Stimulated activated naive CD8-positive, alpha-beta T cell treated with anti-CD3 and anti-CD28 coated beads, Interleukin-15, amount 100 ng/mL, for 72 hours (primary cell): ENCODE data around the gene TNFRSF21.

Source experiments
- ATAC-seq: fragments of 150-1000 bp; cut with Tn5 transposase; 2 replicates; pipeline ENCODE4 v1.10.0; 2021; ENCODE audit warnings: mild to moderate bottlenecking, moderate library complexity
- DNase-seq, 2 donors: peaks; one replicate each; pipeline ENCODE4 v3.0.0; 2021 to 2022
- H3K27ac Mint-ChIP-seq, 2 donors: one replicate each; pipeline ENCODE4 v1.8.0; 2022; ENCODE audit warnings: mild to moderate bottlenecking in 2 of 2, mixed read lengths in 2 of 2, moderate library complexity in 2 of 2
- H3K27me3 Mint-ChIP-seq: one replicate; pipeline ENCODE4 v1.8.0; 2022; ENCODE audit warnings: mixed read lengths
- H3K4me1 Mint-ChIP-seq: one replicate; pipeline ENCODE4 v1.8.0; 2022; ENCODE audit warnings: mild to moderate bottlenecking, mixed read lengths
- H3K4me3 Mint-ChIP-seq, 2 donors: one replicate each; pipeline ENCODE4 v1.8.0; 2022; ENCODE audit warnings: mild to moderate bottlenecking in 2 of 2, mixed read lengths in 2 of 2, moderate library complexity in 1 of 2
- H3K9me3 Mint-ChIP-seq, 2 donors: one replicate each; pipeline ENCODE4 v1.8.0; 2022; ENCODE audit warnings: mixed read lengths in 2 of 2

The TNFRSF21 gene, protein sequence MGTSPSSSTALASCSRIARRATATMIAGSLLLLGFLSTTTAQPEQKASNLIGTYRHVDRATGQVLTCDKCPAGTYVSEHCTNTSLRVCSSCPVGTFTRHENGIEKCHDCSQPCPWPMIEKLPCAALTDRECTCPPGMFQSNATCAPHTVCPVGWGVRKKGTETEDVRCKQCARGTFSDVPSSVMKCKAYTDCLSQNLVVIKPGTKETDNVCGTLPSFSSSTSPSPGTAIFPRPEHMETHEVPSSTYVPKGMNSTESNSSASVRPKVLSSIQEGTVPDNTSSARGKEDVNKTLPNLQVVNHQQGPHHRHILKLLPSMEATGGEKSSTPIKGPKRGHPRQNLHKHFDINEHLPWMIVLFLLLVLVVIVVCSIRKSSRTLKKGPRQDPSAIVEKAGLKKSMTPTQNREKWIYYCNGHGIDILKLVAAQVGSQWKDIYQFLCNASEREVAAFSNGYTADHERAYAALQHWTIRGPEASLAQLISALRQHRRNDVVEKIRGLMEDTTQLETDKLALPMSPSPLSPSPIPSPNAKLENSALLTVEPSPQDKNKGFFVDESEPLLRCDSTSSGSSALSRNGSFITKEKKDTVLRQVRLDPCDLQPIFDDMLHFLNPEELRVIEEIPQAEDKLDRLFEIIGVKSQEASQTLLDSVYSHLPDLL

DNA sequence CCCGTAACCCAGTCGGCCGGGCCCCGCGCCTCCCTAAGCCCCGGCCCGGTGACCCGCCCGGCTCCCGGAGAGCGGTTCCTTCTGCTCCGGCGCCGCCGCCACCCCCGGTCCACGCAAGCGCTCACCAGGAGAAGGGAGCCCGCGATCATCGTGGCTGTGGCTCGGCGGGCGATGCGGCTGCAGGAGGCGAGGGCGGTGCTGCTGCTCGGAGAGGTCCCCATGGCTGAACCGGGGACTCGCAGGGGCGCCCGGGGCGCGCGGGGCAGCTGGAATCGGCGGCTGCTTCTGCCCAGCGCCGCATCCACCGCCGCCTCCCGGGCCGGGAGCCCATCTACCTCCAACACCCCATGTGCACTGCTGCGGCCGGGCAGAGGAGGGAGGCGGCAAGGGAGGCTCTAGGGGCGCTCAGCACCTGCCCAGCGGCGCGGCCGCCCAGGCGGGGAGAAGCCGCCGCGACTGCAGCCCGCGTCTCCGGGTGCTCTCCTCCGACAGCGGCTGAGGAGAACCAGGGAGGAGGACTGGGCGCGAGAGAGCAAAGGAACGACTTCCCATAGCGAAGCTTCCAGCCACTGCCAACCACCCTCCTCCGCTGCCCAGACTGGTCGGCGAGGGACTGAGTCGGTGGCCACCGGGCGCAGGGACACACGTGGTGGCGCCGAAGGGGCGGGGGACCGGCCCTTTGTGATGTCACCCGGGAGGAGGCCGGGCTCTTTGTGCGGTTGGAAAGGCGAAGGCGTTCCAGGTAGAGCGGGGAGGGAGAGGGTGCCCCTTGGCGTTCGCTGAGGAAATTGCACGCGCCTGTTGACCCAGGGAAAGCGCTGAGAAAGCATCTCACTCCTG lies at the start of gene TNFRSF21:
TNFRSF21 (minus strand) TSS at position 615 of the 840 bp plus-strand sequence; CDS start at position 221, 394 bp downstream.
- Mint-ChIP-seq H3K4me3 (peak within 1 kb of the TSS; percentile 73 to 86), H3K27ac (no peak within 1 kb of the TSS), H3K9me3 (no peaks in the 10 kb centered on the region), H3K4me1 (peaks cover 16% of the 10 kb centered on the region), H3K27me3 (peaks cover 49% of the 10 kb centered on the region)
- DNase-seq (peak; percentile 82 to 85), ATAC-seq (peak; percentile 94)

DNA sequence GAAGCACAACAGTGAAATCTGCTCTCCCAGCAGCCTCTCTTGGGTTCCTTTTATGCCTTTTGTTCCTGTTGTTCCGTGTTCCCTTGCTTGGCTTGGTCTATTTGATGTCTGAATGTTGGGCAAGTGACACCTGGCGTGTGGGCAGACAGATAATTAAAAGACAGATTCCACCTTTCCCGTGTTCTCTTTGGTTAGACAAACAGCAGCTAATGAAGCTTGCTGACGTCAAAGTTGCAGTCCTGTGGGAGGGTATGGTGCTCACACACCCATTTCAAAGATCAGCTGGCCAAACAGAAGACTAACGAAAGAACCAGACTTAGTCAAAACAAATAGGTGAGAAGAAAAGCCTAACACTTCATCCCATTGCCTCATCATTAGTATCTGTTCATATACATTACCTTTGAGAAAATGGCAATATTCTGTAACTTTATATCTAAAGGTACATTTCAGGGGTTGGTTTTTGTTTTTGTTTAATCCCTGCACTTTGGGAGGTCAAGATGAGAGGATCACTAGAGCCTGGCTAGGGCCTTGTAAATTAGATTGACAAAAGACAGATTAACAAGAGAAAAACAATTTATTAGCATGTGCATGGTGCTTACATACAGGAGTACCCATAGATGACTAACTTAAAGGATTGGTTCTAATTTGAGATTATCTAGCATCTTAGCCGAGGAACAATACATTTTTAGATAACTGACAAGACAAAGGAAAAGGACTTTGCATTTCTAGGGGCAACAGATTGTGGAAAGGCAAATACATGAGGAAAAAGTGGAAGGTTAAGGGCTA lies 48.9 kb upstream of the TNFRSF21 start:
- no peak overlapping the region for H3K4me3 Mint-ChIP-seq
- no peak for DNase-seq
- no peak for ATAC-seq
- H3K27ac Mint-ChIP-seq: no peak overlapping the region
- H3K4me1 Mint-ChIP-seq: peaks cover 6% of the 10 kb centered on the region
- no peaks in the 10 kb centered on the region for H3K9me3 Mint-ChIP-seq
- peaks cover 29% of the 10 kb centered on the region for H3K27me3 Mint-ChIP-seq

- Mint-ChIP-seq H3K27ac (no peak overlapping the region), H3K4me3 (no peak overlapping the region), H3K27me3 (peaks cover 21% of the 10 kb centered on the region), H3K4me1 (peaks cover 6% of the 10 kb centered on the region), H3K9me3 (no peaks in the 10 kb centered on the region)
- ATAC-seq (no peak), DNase-seq (no peak)
These were observed 48.1 kb upstream of the TNFRSF21 start for GRCh38 chr6:47357827-47358226.

DNA sequence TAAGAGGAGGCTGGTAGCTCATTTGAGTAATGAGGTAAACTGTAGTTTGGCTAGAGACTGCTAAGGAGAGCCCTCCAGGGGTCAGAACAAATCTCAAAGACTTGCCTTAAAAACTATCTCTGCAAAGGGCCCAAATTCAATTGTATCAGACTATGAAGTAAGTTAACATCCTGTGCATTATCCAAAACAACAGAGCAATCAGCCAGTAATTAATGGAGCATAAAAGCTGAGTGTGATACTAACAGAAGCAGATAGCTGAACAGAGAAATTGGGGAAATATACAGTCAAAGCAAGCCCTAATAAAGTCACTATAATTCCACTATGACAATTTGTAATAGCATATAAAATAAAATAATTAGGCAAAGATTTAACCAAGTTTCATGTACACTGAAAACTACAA lies 45.8 kb upstream of the TNFRSF21 start:
- no peak overlapping the region for H3K4me3 Mint-ChIP-seq
- H3K9me3 Mint-ChIP-seq: no peaks in the 10 kb centered on the region
- H3K27me3 Mint-ChIP-seq: peaks cover 11% of the 10 kb centered on the region
- ATAC-seq (no peak), DNase-seq (no peak)
- no peak overlapping the region for H3K27ac Mint-ChIP-seq
- peaks cover 6% of the 10 kb centered on the region for H3K4me1 Mint-ChIP-seq

- ATAC-seq (no peak), DNase-seq (no peak)
- H3K9me3 Mint-ChIP-seq: no peaks in the 10 kb centered on the region
- H3K4me3 Mint-ChIP-seq: no peak overlapping the region
- H3K4me1 Mint-ChIP-seq: peaks cover 6% of the 10 kb centered on the region
- no peak overlapping the region for H3K27ac Mint-ChIP-seq
- peaks cover 11% of the 10 kb centered on the region for H3K27me3 Mint-ChIP-seq
These were observed 44.2 kb upstream of the TNFRSF21 start for GRCh38 chr6:47353871-47354270.

DNA sequence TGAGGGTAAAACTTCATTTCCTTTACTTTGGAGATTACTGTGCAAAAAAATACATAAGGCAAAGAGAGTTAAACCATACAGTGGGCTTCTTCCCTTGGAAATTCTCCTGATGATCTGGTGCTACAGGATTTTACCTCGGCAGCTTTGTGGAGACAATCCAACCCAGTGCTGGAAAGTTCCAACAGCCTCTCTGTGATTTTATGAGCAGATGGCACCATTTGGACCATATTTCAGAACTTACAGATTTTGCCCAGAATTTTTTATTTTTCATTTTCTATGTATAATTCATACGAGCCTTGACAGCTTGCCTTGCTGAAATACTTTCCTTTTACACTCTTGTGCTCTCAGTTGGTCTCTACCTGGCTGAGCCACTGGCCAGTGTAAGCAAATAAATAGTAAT lies 43.3 kb upstream of the TNFRSF21 start:
- peaks cover 3% of the 10 kb centered on the region for H3K27me3 Mint-ChIP-seq
- peaks cover 5% of the 10 kb centered on the region for H3K4me1 Mint-ChIP-seq
- H3K27ac Mint-ChIP-seq: no peak overlapping the region
- H3K9me3 Mint-ChIP-seq: no peaks in the 10 kb centered on the region
- ATAC-seq (no peak), DNase-seq (no peak)
- H3K4me3 Mint-ChIP-seq: no peak overlapping the region

- Mint-ChIP-seq H3K4me3 (no peak overlapping the region), H3K27ac (no peak overlapping the region), H3K27me3 (no peaks in the 10 kb centered on the region), H3K4me1 (no peaks in the 10 kb centered on the region), H3K9me3 (no peaks in the 10 kb centered on the region)
- no peak for ATAC-seq
- DNase-seq: no peak
These were observed 42.7 kb upstream of the TNFRSF21 start for GRCh38 chr6:47352194-47352920.

- Mint-ChIP-seq H3K4me1 (no peaks in the 10 kb centered on the region), H3K9me3 (no peaks in the 10 kb centered on the region), H3K27me3 (no peaks in the 10 kb centered on the region), H3K27ac (no peak overlapping the region), H3K4me3 (no peak overlapping the region)
- no peak for DNase-seq
- ATAC-seq: no peak
These were observed 41.9 kb upstream of the TNFRSF21 start for GRCh38 chr6:47351621-47352020.

GRCh38 chr6:47349931-47350330 lies 40.2 kb upstream of the TNFRSF21 start:
- Mint-ChIP-seq H3K27ac (no peak overlapping the region), H3K4me1 (no peaks in the 10 kb centered on the region), H3K27me3 (peaks cover 8% of the 10 kb centered on the region), H3K9me3 (no peaks in the 10 kb centered on the region), H3K4me3 (no peak overlapping the region)
- ATAC-seq: no peak
- DNase-seq: no peak

DNA sequence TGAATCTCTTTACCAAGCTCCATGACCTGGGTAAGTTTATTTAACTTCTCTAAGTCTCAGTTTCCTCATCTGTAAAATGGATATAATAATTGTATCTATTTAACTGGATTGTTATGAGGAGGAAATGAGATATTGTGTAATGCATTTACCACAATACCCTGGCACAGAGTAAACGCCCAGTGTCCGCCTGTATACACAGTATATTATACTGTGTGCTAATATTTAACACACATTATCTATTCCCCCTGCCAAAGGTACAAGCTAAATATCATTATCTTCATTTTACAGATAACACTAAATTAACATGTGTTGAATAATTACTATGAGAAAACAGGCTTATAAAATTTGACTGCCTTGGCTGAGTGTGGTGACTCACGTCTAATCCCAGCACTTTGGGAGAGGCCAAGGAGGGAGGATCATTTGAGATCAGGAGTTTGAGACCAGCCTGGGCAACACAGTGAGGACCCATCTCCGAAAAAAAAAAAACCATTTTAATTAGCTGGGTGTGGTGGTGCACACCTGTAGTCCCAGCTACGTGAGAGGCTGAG lies 38.7 kb upstream of the TNFRSF21 start:
- peaks cover 19% of the 10 kb centered on the region for H3K27me3 Mint-ChIP-seq
- no peaks in the 10 kb centered on the region for H3K4me1 Mint-ChIP-seq
- H3K27ac Mint-ChIP-seq: no peak overlapping the region
- H3K9me3 Mint-ChIP-seq: no peaks in the 10 kb centered on the region
- no peak for DNase-seq
- ATAC-seq: no peak
- H3K4me3 Mint-ChIP-seq: no peak overlapping the region

DNA sequence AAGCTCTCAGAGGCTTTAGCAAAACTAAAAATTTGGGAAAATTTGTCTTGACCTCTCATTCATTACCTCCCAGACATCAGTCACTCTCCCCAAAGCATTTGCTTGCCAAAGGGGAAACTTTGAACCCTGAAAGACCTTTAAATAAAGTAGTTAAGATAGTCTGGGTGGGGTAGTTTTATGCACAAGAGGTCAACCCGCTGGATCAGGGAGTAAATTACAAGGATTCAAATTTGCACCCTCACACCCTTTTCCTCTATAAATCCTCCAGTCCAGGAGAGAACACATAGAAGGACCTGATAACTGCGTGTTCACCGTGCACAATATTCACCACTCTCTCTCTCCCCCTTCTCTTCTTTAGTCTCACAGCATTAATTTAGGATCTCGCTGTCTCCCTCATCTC lies 36.1 kb upstream of the TNFRSF21 start:
- H3K27ac Mint-ChIP-seq: no peak overlapping the region
- no peak for DNase-seq
- H3K9me3 Mint-ChIP-seq: no peaks in the 10 kb centered on the region
- no peaks in the 10 kb centered on the region for H3K4me1 Mint-ChIP-seq
- no peak for ATAC-seq
- H3K27me3 Mint-ChIP-seq: peaks cover 27% of the 10 kb centered on the region
- no peak overlapping the region for H3K4me3 Mint-ChIP-seq

GRCh38 chr6:47344022-47344421 lies 34.3 kb upstream of the TNFRSF21 start:
- DNase-seq (no peak), ATAC-seq (no peak)
- Mint-ChIP-seq H3K4me1 (no peaks in the 10 kb centered on the region), H3K9me3 (no peaks in the 10 kb centered on the region), H3K27me3 (peaks cover 27% of the 10 kb centered on the region), H3K27ac (no peak overlapping the region), H3K4me3 (no peak overlapping the region)

- ATAC-seq (no peak), DNase-seq (no peak)
- Mint-ChIP-seq H3K4me3 (no peak overlapping the region), H3K9me3 (no peaks in the 10 kb centered on the region), H3K27ac (no peak overlapping the region), H3K27me3 (peaks cover 27% of the 10 kb centered on the region), H3K4me1 (no peaks in the 10 kb centered on the region)
These were observed 33.9 kb upstream of the TNFRSF21 start for GRCh38 chr6:47343600-47343999.

- no peak for ATAC-seq
- no peak for DNase-seq
- Mint-ChIP-seq H3K9me3 (no peaks in the 10 kb centered on the region), H3K4me3 (no peak overlapping the region), H3K27me3 (peaks cover 27% of the 10 kb centered on the region), H3K4me1 (no peaks in the 10 kb centered on the region), H3K27ac (no peak overlapping the region)
These were observed 33.1 kb upstream of the TNFRSF21 start for GRCh38 chr6:47342824-47343223.
